SK-N-SH (cell line): Measurements from ENCODE around the gene CCND1.

ENCODE experiments used
- POLR2AphosphoS5 ChIP-seq: IDR thresholded peaks from 2 replicates; pipeline ENCODE4 v1.6.1; 2012; ENCODE audit warnings: low read depth, low read length
- REST ChIP-seq: IDR thresholded peaks from 2 replicates; pipeline ENCODE4 v1.6.1; 2012; ENCODE audit warnings: mild to moderate bottlenecking, low read depth, low read length, moderate library complexity
- SMC3 ChIP-seq: IDR thresholded peaks from 2 replicates; pipeline ENCODE4 v1.6.1; 2012; ENCODE audit warnings: low read depth, low read length, improper control_type of control experiment
- TCF12 ChIP-seq: IDR thresholded peaks from 2 replicates; pipeline ENCODE4 v1.4.0; 2012

GRCh38 chr11:69639831-69640230, 1.1 kb upstream of the CCND1 start:
- no peak for TF ChIP-seq REST
- TF ChIP-seq TCF12, result no peak
- no peak for TF ChIP-seq POLR2AphosphoS5
- TF ChIP-seq SMC3, result no peak
